Peyer's patch (tissue), 4 donors: Measurements from ENCODE around the gene PLA2G4A. TPM values are rescaled to one million over a fixed set of nuclear protein-coding genes. Genes with fewer than 3 reads are reported as not detected.

Source experiments
- DNase-seq, 3 donors: peaks; one replicate each; pipeline ENCODE4 v3.0.0-alpha.2; 2017 to 2019
- H3K27ac ChIP-seq, 4 donors: fragments of 200-600 bp; sonication (generic); one replicate each; pipeline ENCODE4 v1.5.1; 2016 to 2019
- H3K27me3 ChIP-seq, 2 donors: fragments of 200-600 bp; sonication (generic); one replicate each; pipeline ENCODE4 v1.5.1; 2019
- H3K36me3 ChIP-seq, 3 donors: fragments of 200-600 bp; sonication (generic); one replicate each; pipeline ENCODE4 v1.5.1; 2016 to 2019
- H3K4me1 ChIP-seq, 4 donors: fragments of 200-600 bp; sonication (generic); one replicate each; pipeline ENCODE4 v1.5.1; 2016 to 2019
- H3K4me3 ChIP-seq, 4 donors: fragments of 200-600 bp; sonication (generic); 1 replicate in 3 of 4; 2 replicates in 1 of 4; pipeline ENCODE4 v1.5.1; 2016 to 2019; ENCODE audit warnings: mild to moderate bottlenecking in 1 of 4
- H3K9me3 ChIP-seq, 4 donors: fragments of 200-600 bp; sonication (generic); one replicate each; pipeline ENCODE4 v1.5.1; 2016 to 2019; ENCODE audit warnings: mild to moderate bottlenecking in 1 of 4
- POLR2A ChIP-seq, 2 donors: fragments of 450-650 bp; IDR thresholded peaks; one replicate each; pipeline ENCODE4 v1.5.1; 2017; ENCODE audit warnings: antibody characterized with exemption in 2 of 2, mild to moderate bottlenecking in 2 of 2, moderate library complexity in 2 of 2
- total RNA-seq, 4 donors: library from RNA; depleted of rRNA; stranded (reverse); fragments of >200 nt; gene quantifications; one replicate each; pipeline ENCODE4 v1.1.0, GENCODE V29; 2016
- TF ChIP-seq, protein P1 (sequence below), 6 experiments: fragments of 450-650 bp in 4 of 6; fragments of 200-600 bp in 2 of 6; sonication (generic) in 1 of 6; IDR thresholded peaks; one replicate each; pipeline ENCODE4 v1.5.1; 2017 to 2019; ENCODE audit warnings: antibody characterized with exemption in 6 of 6, mild to moderate bottlenecking in 3 of 6, moderate library complexity in 1 of 6

PLA2G4A gene
- total RNA-seq, 4 donors from 2014 or later, result 7.0 to 8.3 (median 7.6) TPM

DNA sequence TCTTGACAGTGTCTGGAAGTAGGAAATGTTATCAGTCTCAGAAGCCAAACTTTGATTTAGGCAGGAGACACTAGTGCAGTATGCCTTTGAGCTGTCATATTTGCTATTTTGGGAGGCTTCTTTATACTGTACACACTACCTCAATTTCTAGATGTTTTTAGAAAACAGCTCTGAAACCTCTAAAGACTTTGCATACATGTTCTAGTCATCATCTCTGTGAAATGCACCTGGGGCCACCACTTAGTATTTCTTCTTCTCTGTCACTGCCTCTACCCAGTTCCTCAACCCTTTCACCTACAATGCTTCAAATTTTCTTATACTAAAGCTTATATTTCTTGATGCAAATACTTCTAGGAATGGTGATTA, 29.1 kb upstream of the PLA2G4A start:
- H3K4me3 ChIP-seq, result no peak overlapping the region
- no peaks in the 10 kb centered on the region for H3K9me3 ChIP-seq
- no peaks in the 10 kb centered on the region for H3K27me3 ChIP-seq
- DNase-seq, result no peak
- no peak overlapping the region for H3K27ac ChIP-seq
- no peaks in the 10 kb centered on the region for H3K36me3 ChIP-seq
- no peak for TF ChIP-seq POLR2A (IDR thresholded peaks at IDR 0.05)
- TF ChIP-seq, protein P1, sequence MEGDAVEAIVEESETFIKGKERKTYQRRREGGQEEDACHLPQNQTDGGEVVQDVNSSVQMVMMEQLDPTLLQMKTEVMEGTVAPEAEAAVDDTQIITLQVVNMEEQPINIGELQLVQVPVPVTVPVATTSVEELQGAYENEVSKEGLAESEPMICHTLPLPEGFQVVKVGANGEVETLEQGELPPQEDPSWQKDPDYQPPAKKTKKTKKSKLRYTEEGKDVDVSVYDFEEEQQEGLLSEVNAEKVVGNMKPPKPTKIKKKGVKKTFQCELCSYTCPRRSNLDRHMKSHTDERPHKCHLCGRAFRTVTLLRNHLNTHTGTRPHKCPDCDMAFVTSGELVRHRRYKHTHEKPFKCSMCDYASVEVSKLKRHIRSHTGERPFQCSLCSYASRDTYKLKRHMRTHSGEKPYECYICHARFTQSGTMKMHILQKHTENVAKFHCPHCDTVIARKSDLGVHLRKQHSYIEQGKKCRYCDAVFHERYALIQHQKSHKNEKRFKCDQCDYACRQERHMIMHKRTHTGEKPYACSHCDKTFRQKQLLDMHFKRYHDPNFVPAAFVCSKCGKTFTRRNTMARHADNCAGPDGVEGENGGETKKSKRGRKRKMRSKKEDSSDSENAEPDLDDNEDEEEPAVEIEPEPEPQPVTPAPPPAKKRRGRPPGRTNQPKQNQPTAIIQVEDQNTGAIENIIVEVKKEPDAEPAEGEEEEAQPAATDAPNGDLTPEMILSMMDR (IDR thresholded peaks at IDR 0.05), result no peak
- H3K4me1 ChIP-seq, result no peaks in the 10 kb centered on the region

DNA sequence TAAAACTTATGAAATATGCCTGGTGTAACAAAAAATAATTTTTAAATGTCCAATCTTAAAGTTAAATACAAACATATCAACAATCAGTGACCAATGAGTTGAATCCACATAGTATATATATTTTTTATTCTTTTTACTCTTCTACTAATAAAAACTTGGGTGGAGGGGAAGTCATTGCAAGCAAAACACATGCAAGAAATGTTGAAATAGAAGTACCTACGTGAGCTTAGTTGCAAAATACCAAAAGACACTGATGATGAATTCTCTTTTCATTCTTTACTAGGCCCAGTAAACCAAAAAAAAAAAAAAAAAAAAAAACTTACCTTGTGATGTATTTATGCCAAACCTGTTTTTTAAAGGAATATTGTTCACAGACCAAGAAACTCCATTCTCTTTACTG, 26.4 kb upstream of the PLA2G4A start:
- H3K4me1 ChIP-seq, result no peaks in the 10 kb centered on the region
- no peaks in the 10 kb centered on the region for H3K27me3 ChIP-seq
- TF ChIP-seq, protein P1 (IDR thresholded peaks at IDR 0.05), result no peak
- TF ChIP-seq POLR2A (IDR thresholded peaks at IDR 0.05), result no peak
- H3K36me3 ChIP-seq, result no peaks in the 10 kb centered on the region
- H3K27ac ChIP-seq, result no peak overlapping the region
- no peak for DNase-seq
- no peaks in the 10 kb centered on the region for H3K9me3 ChIP-seq
- H3K4me3 ChIP-seq, result no peak overlapping the region

DNA sequence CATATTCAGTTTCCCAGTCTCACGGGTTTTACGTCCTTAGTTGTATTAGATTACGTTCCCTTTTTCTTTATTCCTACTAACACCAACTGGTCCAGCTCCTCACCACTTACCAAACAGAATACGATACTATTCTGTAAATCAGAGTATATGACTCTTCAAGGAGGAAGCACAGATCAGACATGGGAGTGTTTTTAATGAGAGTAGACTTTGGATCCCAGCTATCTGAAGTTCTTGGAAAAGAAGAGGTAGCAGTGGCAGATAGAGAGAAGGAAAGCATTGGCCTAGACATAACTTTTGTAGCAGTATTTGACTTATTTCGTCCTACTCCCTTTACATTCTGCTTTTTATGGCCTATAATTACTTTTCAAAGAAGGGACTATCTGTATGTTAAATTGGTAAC, 24.1 kb upstream of the PLA2G4A start:
- H3K4me1 ChIP-seq, result no peaks in the 10 kb centered on the region
- DNase-seq, result no peak
- H3K9me3 ChIP-seq, result no peaks in the 10 kb centered on the region
- no peaks in the 10 kb centered on the region for H3K36me3 ChIP-seq
- no peaks in the 10 kb centered on the region for H3K27me3 ChIP-seq
- TF ChIP-seq, protein P1 (IDR thresholded peaks at IDR 0.05), result no peak
- TF ChIP-seq POLR2A (IDR thresholded peaks at IDR 0.05), result no peak
- no peak overlapping the region for H3K4me3 ChIP-seq
- no peak overlapping the region for H3K27ac ChIP-seq

DNA sequence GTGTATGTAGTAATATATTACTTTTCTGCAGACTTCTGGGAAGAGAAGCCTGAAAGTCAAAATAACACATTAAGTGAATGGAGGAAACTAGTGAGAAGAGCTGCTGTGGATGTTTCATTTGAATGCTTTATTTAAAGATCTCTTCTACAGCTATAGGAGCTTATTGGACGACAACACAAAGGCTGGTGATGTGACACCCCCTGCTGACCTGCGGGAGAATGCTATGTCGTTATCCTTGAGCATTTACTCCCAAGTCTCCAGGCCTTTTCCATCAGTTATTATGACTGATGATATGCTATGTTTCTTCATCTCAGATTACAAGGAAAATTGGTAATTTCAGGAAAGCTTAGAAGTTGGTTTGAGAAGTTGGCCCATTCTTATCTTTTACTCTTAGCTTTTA, 22.3 kb upstream of the PLA2G4A start:
- H3K27me3 ChIP-seq, result no peaks in the 10 kb centered on the region
- DNase-seq, result no peak
- H3K27ac ChIP-seq, result no peak overlapping the region
- no peak overlapping the region for H3K4me3 ChIP-seq
- TF ChIP-seq, protein P1 (IDR thresholded peaks at IDR 0.05), result peak in 3 of 6 experiments; percentile 9 to 20 (median 13)
- no peak for TF ChIP-seq POLR2A (IDR thresholded peaks at IDR 0.05)
- no peaks in the 10 kb centered on the region for H3K36me3 ChIP-seq
- H3K4me1 ChIP-seq, result no peaks in the 10 kb centered on the region
- no peaks in the 10 kb centered on the region for H3K9me3 ChIP-seq

DNA sequence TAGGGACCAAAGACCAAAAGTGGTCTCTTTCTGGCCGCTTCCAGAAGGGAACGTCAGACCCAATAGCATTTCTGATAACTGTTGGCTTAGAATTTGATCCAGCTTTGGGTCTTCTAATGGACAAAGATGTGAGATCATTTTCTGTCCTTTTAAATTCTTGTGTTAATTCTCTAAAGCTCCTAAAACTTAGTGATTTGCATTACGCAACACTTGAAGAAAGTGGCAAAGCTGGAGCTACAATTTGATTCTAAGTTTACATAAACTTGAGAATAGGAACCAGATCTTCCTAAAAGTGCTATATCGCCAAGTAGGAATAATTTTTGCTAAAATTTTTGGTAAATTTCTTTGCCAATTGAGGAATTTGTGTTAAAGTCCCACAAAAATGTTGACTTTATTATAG, 21.6 kb upstream of the PLA2G4A start:
- Histone ChIP-seq H3K4me3 (no peak overlapping the region), H3K36me3 (no peaks in the 10 kb centered on the region), H3K27me3 (no peaks in the 10 kb centered on the region), H3K27ac (no peak overlapping the region), H3K9me3 (no peaks in the 10 kb centered on the region), H3K4me1 (no peaks in the 10 kb centered on the region)
- no peak for TF ChIP-seq POLR2A (IDR thresholded peaks at IDR 0.05)
- TF ChIP-seq, protein P1 (IDR thresholded peaks at IDR 0.05), result no peak
- DNase-seq, result no peak

DNA sequence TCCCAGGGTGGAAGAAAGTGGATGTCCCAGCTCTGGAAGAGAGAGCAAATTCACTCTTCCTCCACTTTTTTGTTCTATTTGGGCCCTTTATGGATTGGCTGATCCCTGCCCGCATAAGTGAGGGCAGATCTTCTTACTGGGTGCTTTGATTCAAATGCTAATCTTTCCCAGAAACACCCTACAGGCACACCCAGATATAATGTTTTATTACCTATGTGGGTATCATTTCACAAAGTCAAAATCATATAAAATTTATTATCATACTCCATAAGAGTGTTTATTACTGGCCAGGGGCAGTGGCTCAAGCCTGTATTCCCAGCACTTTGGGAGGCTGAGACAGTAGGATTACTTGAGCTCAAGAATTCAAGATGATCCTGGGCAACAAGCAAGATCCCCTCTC, 16.9 kb upstream of the PLA2G4A start:
- no peaks in the 10 kb centered on the region for H3K4me1 ChIP-seq
- DNase-seq, result no peak
- no peak overlapping the region for H3K4me3 ChIP-seq
- H3K9me3 ChIP-seq, result no peaks in the 10 kb centered on the region
- no peak overlapping the region for H3K27ac ChIP-seq
- H3K36me3 ChIP-seq, result no peaks in the 10 kb centered on the region
- no peaks in the 10 kb centered on the region for H3K27me3 ChIP-seq
- TF ChIP-seq, protein P1 (IDR thresholded peaks at IDR 0.05), result no peak
- TF ChIP-seq POLR2A (IDR thresholded peaks at IDR 0.05), result no peak
